OCI-LY1 (cell line): Measurements from ENCODE around the gene SLC22A12.

Experiments
- EZH2 ChIP-seq: fragments of 200-600 bp; sonication (generic), shearing (Covaris generic); IDR thresholded peaks from 2 replicates; pipeline ENCODE4 v1.8.0; 2017; ENCODE audit warnings: borderline replicate concordance, mixed run types, mild to moderate bottlenecking, antibody characterized with exemption, low read length, moderate library complexity, mixed read lengths
- TF ChIP-seq, protein P1 (sequence below): fragments of 200-600 bp; sonication (generic), shearing (Covaris generic); IDR thresholded peaks from 2 replicates; pipeline ENCODE4 v1.5.1; 2017; ENCODE audit warnings: mild to moderate bottlenecking, antibody characterized with exemption, low read length, moderate library complexity, mixed read lengths

DNA sequence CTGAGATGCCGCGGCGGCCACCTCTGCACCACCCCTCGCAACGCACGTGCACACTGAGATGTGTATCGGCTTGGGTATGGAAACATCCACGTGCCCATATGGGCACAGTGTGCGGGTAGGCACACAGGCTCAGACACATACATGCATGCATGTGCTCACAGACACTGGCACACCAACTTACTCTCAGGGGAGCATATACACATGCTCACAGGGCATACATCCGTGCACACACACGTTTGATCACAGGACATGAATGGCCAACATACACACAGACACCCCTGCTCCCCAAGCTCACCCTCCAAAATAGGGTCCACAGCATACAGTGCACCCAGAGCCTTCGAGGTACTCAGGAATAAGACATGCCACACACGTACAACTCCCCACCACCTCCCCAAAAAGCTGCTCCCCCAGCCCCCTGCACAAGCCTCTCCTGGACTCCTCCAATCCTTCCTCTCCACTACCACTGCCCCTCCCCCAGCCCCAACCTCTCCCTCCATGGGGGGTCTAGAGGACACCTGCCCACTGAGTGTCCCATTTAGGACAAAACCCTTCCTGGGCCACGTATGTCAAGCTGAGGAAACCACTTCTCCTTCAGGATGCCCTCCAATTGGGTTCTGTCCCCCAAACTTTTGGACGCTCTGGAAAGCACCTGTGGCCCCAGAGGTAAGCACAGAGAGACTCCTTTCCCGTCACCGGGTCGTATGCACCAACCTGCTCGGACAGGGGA, 53.1 kb downstream of the SLC22A12 start:
- TF ChIP-seq, protein P1, sequence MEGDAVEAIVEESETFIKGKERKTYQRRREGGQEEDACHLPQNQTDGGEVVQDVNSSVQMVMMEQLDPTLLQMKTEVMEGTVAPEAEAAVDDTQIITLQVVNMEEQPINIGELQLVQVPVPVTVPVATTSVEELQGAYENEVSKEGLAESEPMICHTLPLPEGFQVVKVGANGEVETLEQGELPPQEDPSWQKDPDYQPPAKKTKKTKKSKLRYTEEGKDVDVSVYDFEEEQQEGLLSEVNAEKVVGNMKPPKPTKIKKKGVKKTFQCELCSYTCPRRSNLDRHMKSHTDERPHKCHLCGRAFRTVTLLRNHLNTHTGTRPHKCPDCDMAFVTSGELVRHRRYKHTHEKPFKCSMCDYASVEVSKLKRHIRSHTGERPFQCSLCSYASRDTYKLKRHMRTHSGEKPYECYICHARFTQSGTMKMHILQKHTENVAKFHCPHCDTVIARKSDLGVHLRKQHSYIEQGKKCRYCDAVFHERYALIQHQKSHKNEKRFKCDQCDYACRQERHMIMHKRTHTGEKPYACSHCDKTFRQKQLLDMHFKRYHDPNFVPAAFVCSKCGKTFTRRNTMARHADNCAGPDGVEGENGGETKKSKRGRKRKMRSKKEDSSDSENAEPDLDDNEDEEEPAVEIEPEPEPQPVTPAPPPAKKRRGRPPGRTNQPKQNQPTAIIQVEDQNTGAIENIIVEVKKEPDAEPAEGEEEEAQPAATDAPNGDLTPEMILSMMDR, result no peak
- TF ChIP-seq EZH2, result no peak
